Thyroid gland (tissue), 4 donors: ENCODE results near the gene TCF12.

Experiments
- CTCF ChIP-seq, 6 experiments: fragments of 200-600 bp in 3 of 6; fragments of 450-650 bp in 3 of 6; sonication (generic) in 3 of 6; IDR thresholded peaks; one replicate each; pipeline ENCODE4 v1.5.1; 2016 to 2019; ENCODE audit warnings: antibody characterized with exemption in 6 of 6, mild to moderate bottlenecking in 2 of 6, inconsistent platforms in 1 of 6, moderate library complexity in 1 of 6
- POLR2A ChIP-seq, 2 donors: fragments of 450-650 bp; IDR thresholded peaks; one replicate each; pipeline ENCODE4 v1.6.1; 2017; ENCODE audit warnings: antibody characterized with exemption in 2 of 2, mild to moderate bottlenecking in 2 of 2, moderate library complexity in 1 of 2

GRCh38 chr15:56981160-56981559 lies 62.7 kb downstream of the TCF12 start:
- TF ChIP-seq POLR2A (IDR thresholded peaks at IDR 0.05): no peak
- TF ChIP-seq CTCF (IDR thresholded peaks at IDR 0.05): no peak
